HepG2 (cell line): ENCODE results near the gene USE1. TPM values are rescaled to one million over a fixed set of nuclear protein-coding genes. Genes with fewer than 3 reads are reported as not detected.

Source experiments
- polyA plus RNA-seq, 8 experiments: library from polyadenylated mRNA; depleted of rRNA in 3 of 8; stranded (reverse) in 7 of 8; unstranded in 1 of 8; fragments of >200 nt; fragmentation: Illumina TruSeq in 4 of 8; extraction: Trizol in 4 of 8; gene quantifications; 2 replicates each; pipeline versions ENCODE4 v1.2.1 to v1.2.3, GENCODE V29; 2011 to 2016; ENCODE audit warnings: low read depth in 4 of 8, missing spikeins in 1 of 8, mixed read lengths in 1 of 8; ENCODE audit not compliant: insufficient read depth in 1 of 8
- total RNA-seq, 5 experiments: library from RNA; depleted of rRNA; stranded (reverse); fragments of >200 nt; fragmentation: Illumina TruSeq; extraction: Trizol; gene quantifications; 2 replicates each; pipeline ENCODE4 v1.2.3, GENCODE V29; 2016; ENCODE audit warnings: low read depth in 1 of 5

USE1 gene
- total and polyA plus RNA-seq, 2 of the 13 experiments (the other 11 are each of a cell fraction or from before 2014, with no cell fraction given), result 9.9 to 17.6 TPM

Other genes with a start within 250 kb of the USE1 start
- 0.28 and 0.29 TPM in 2 replicates for gene CPAMD8, start 188.5 kb upstream of the USE1 start, total RNA-seq (2016; rRNA removed; fragmentation: Illumina TruSeq; extraction: Trizol)
- gene CPAMD8, start 188.5 kb upstream of the USE1 start, polyA plus RNA-seq (2011; rRNA removed), result 0.34 and 0.91 TPM in 2 replicates
- gene HAUS8, start 139.9 kb upstream of the USE1 start, total RNA-seq (2016; rRNA removed; fragmentation: Illumina TruSeq; extraction: Trizol), result 17.5 and 19.1 TPM in 2 replicates
- gene HAUS8, start 139.9 kb upstream of the USE1 start, polyA plus RNA-seq (2011; rRNA removed), result 7.1 and 7.8 TPM in 2 replicates
- 14.1 and 18.0 TPM in 2 replicates for gene MYO9B, start 139.6 kb upstream of the USE1 start, total RNA-seq (2016; rRNA removed; fragmentation: Illumina TruSeq; extraction: Trizol)
- 18.3 and 23.4 TPM in 2 replicates for gene MYO9B, start 139.6 kb upstream of the USE1 start, polyA plus RNA-seq (2011; rRNA removed)
- 10.6 and 13.6 TPM in 2 replicates for gene OCEL1, start 10.9 kb downstream of the USE1 start, total RNA-seq (2016; rRNA removed; fragmentation: Illumina TruSeq; extraction: Trizol)
- 17.2 and 19.8 TPM in 2 replicates for gene OCEL1, start 10.9 kb downstream of the USE1 start, polyA plus RNA-seq (2011; rRNA removed)
- gene NR2F6, start 30.6 kb downstream of the USE1 start, total RNA-seq (2016; rRNA removed; fragmentation: Illumina TruSeq; extraction: Trizol), result 54.1 and 72.4 TPM in 2 replicates
- 30.9 and 38.5 TPM in 2 replicates for gene NR2F6, start 30.6 kb downstream of the USE1 start, polyA plus RNA-seq (2011; rRNA removed)
- 0.13 and 0.15 TPM in 2 replicates for gene USHBP1, start 49.4 kb downstream of the USE1 start, total RNA-seq (2016; rRNA removed; fragmentation: Illumina TruSeq; extraction: Trizol)
- gene USHBP1, start 49.4 kb downstream of the USE1 start, polyA plus RNA-seq (2011; rRNA removed), result 1.5 and 1.9 TPM in 2 replicates
- gene BABAM1, start 52.1 kb downstream of the USE1 start, total RNA-seq (2016; rRNA removed; fragmentation: Illumina TruSeq; extraction: Trizol), result 62.2 and 70.0 TPM in 2 replicates
- 74.5 and 82.0 TPM in 2 replicates for gene BABAM1, start 52.1 kb downstream of the USE1 start, polyA plus RNA-seq (2011; rRNA removed)
- gene ANKLE1, start 66.5 kb downstream of the USE1 start, total RNA-seq (2016; rRNA removed; fragmentation: Illumina TruSeq; extraction: Trizol), result 0.22 and 0.69 TPM in 2 replicates
- gene ANKLE1, start 66.5 kb downstream of the USE1 start, polyA plus RNA-seq (2011; rRNA removed), result 1.5 TPM in 2 replicates
- gene ABHD8, start 88.1 kb downstream of the USE1 start, total RNA-seq (2016; rRNA removed; fragmentation: Illumina TruSeq; extraction: Trizol), result 5.6 and 7.2 TPM in 2 replicates
- gene ABHD8, start 88.1 kb downstream of the USE1 start, polyA plus RNA-seq (2011; rRNA removed), result 6.3 and 9.9 TPM in 2 replicates
- gene MRPL34, start 90.5 kb downstream of the USE1 start, total RNA-seq (2016; rRNA removed; fragmentation: Illumina TruSeq; extraction: Trizol), result 77.3 and 93.6 TPM in 2 replicates
- 67.7 and 74.0 TPM in 2 replicates for gene MRPL34, start 90.5 kb downstream of the USE1 start, polyA plus RNA-seq (2011; rRNA removed)
- 17.5 and 24.5 TPM in 2 replicates for gene DDA1, start 94.2 kb downstream of the USE1 start, total RNA-seq (2016; rRNA removed; fragmentation: Illumina TruSeq; extraction: Trizol)
- gene DDA1, start 94.2 kb downstream of the USE1 start, polyA plus RNA-seq (2011; rRNA removed), result 26.0 and 26.6 TPM in 2 replicates
- 0.79 and 1.8 TPM in 2 replicates for gene ANO8, start 119.5 kb downstream of the USE1 start, total RNA-seq (2016; rRNA removed; fragmentation: Illumina TruSeq; extraction: Trizol)
- gene ANO8, start 119.5 kb downstream of the USE1 start, polyA plus RNA-seq (2011; rRNA removed), result 3.5 and 5.1 TPM in 2 replicates
- gene GTPBP3, start 122.2 kb downstream of the USE1 start, total RNA-seq (2016; rRNA removed; fragmentation: Illumina TruSeq; extraction: Trizol), result 21.9 and 30.0 TPM in 2 replicates
- gene GTPBP3, start 122.2 kb downstream of the USE1 start, polyA plus RNA-seq (2011; rRNA removed), result 17.5 and 19.4 TPM in 2 replicates
- gene PLVAP, start 162.0 kb downstream of the USE1 start, total RNA-seq (2016; rRNA removed; fragmentation: Illumina TruSeq; extraction: Trizol), result not detected in 2 replicates
- 0.26 TPM in 1 of 2 replicates, not detected in the other for gene PLVAP, start 162.0 kb downstream of the USE1 start, polyA plus RNA-seq (2011; rRNA removed)
- 0.13 TPM in 1 of 2 replicates, not detected in the other for gene CCDC194, start 178.8 kb downstream of the USE1 start, total RNA-seq (2016; rRNA removed; fragmentation: Illumina TruSeq; extraction: Trizol)
- gene CCDC194, start 178.8 kb downstream of the USE1 start, polyA plus RNA-seq (2011; rRNA removed), result 0.21 and 0.35 TPM in 2 replicates
- gene BST2, start 190.3 kb downstream of the USE1 start, total RNA-seq (2016; rRNA removed; fragmentation: Illumina TruSeq; extraction: Trizol), result 39.1 and 58.8 TPM in 2 replicates
- 93.8 and 105 TPM in 2 replicates for gene BST2, start 190.3 kb downstream of the USE1 start, polyA plus RNA-seq (2011; rRNA removed)
- 31.8 and 36.1 TPM in 2 replicates for gene MVB12A, start 204.7 kb downstream of the USE1 start, total RNA-seq (2016; rRNA removed; fragmentation: Illumina TruSeq; extraction: Trizol)
- gene MVB12A, start 204.7 kb downstream of the USE1 start, polyA plus RNA-seq (2011; rRNA removed), result 35.7 and 37.3 TPM in 2 replicates
- 0.55 and 0.77 TPM in 2 replicates for gene TMEM221, start 233.3 kb downstream of the USE1 start, total RNA-seq (2016; rRNA removed; fragmentation: Illumina TruSeq; extraction: Trizol)
- gene TMEM221, start 233.3 kb downstream of the USE1 start, polyA plus RNA-seq (2011; rRNA removed), result 0.27 and 0.33 TPM in 2 replicates
- not detected in 2 replicates for gene NXNL1, start 245.6 kb downstream of the USE1 start, total RNA-seq (2016; rRNA removed; fragmentation: Illumina TruSeq; extraction: Trizol)
- not detected in 2 replicates for gene NXNL1, start 245.6 kb downstream of the USE1 start, polyA plus RNA-seq (2011; rRNA removed)